Hepatocyte (in vitro differentiated cells): ENCODE results near the gene EIF3L. TPM values are rescaled to one million over a fixed set of nuclear protein-coding genes. Genes with fewer than 3 reads are reported as not detected.
A peak's percentile ranks its signal among the peaks of the same experiment; 100 is the strongest.

Experiments
- DNase-seq: peaks from one replicate; pipeline ENCODE4 v3.0.0-alpha.2; 2016; ENCODE audit warnings: low spot score
- H2AFZ ChIP-seq: fragments of 200-600 bp; sonication (generic); 2 replicates; pipeline ENCODE4 v1.6.0; 2016; ENCODE audit warnings: antibody characterized with exemption, mild to moderate bottlenecking
- H3K27ac ChIP-seq: fragments of 200-600 bp; sonication (generic); 2 replicates; pipeline ENCODE4 v1.5.1; 2016; ENCODE audit warnings: mild to moderate bottlenecking
- H3K27me3 ChIP-seq: fragments of 200-600 bp; sonication (generic); 2 replicates; pipeline ENCODE4 v1.6.1; 2016
- H3K36me3 ChIP-seq: fragments of 200-600 bp; sonication (generic); replicated peaks from 2 replicates; pipeline ENCODE4 v1.5.1; 2016; ENCODE audit warnings: low read depth; ENCODE audit not compliant: insufficient read depth
- H3K4me1 ChIP-seq: fragments of 200-600 bp; sonication (generic); 2 replicates; pipeline ENCODE4 v1.5.1; 2016; ENCODE audit warnings: mild to moderate bottlenecking, moderate library complexity; ENCODE audit not compliant: insufficient read depth
- H3K4me2 ChIP-seq: fragments of 200-600 bp; sonication (generic); 2 replicates; pipeline ENCODE4 v1.6.0; 2016
- H3K4me3 ChIP-seq: fragments of 200-600 bp; sonication (generic); 2 replicates; pipeline ENCODE4 v1.5.1; 2016; ENCODE audit warnings: mild to moderate bottlenecking
- H3K79me2 ChIP-seq: fragments of 200-600 bp; sonication (generic); 2 replicates; pipeline ENCODE4 v1.6.0; 2017; ENCODE audit warnings: mild to moderate bottlenecking
- H3K9me2 ChIP-seq: fragments of 200-600 bp; sonication (generic); replicated peaks from 2 replicates; pipeline ENCODE4 v1.6.0; 2017; ENCODE audit warnings: mild to moderate bottlenecking; ENCODE audit not compliant: insufficient read depth
- H3K9me3 ChIP-seq: fragments of 200-600 bp; sonication (generic); 2 replicates; pipeline ENCODE4 v1.5.1; 2016; ENCODE audit warnings: low read depth, mild to moderate bottlenecking
- H4K20me1 ChIP-seq: fragments of 200-600 bp; sonication (generic); 2 replicates; pipeline ENCODE4 v1.6.0; 2016; ENCODE audit warnings: mild to moderate bottlenecking; ENCODE audit not compliant: insufficient read depth, poor library complexity, severe bottlenecking
- CTCF ChIP-seq: fragments of 200-600 bp; sonication (generic); IDR thresholded peaks from 2 replicates; pipeline ENCODE4 v1.5.1; 2016; ENCODE audit warnings: antibody characterized with exemption, mild to moderate bottlenecking; ENCODE audit not compliant: poor library complexity
- EZH2 ChIP-seq: fragments of 200-600 bp; sonication (generic); IDR thresholded peaks from 2 replicates; pipeline ENCODE4 v1.6.1; 2016; ENCODE audit warnings: antibody characterized with exemption, mild to moderate bottlenecking, borderline replicate concordance
- EZH2phosphoT487 ChIP-seq: fragments of 200-600 bp; sonication (generic); IDR thresholded peaks from one replicate; pipeline ENCODE4 v1.6.1; 2018; ENCODE audit warnings: antibody characterized with exemption, mild to moderate bottlenecking, low read depth, moderate library complexity; ENCODE audit not compliant: unreplicated experiment, severe bottlenecking
- WGBS: methylation state at CpG from one replicate; pipeline ENCODE4 v1.1.6; 2016; ENCODE audit warnings: low lambda C conversion rate; ENCODE audit errors: missing lambda C conversion rate; 5-methylcytosine and 5-hydroxymethylcytosine counted together
- polyA plus RNA-seq: library from polyadenylated mRNA; unstranded; fragments of >200 nt; fragmentation: Nextera tagmentation; extraction: Ambion mirVana; gene quantifications from 2 replicates; pipeline ENCODE4 v1.2.1, GENCODE V29; 2016
- total RNA-seq: library from RNA; depleted of rRNA; stranded (reverse); fragments of >200 nt; gene quantifications from 2 replicates; pipeline ENCODE4 v1.2.3, GENCODE V29; 2014

Gene EIF3L
- total and polyA plus RNA-seq, 2 experiments from 2014 or later, result 172 to 365 TPM

GRCh38 chr22:37842015-37842793, 7.0 kb upstream of the EIF3L start:
- H3K79me2 ChIP-seq, result peaks cover 38% of the 10 kb centered on the region
- H3K4me2 ChIP-seq, result peak overlapping the region; percentile 89
- H3K27me3 ChIP-seq, result no peaks in the 10 kb centered on the region
- H3K4me1 ChIP-seq, result peaks cover 9% of the 10 kb centered on the region
- no peak overlapping the region for H3K4me3 ChIP-seq
- no peaks in the 10 kb centered on the region for H3K36me3 ChIP-seq
- peak overlapping the region; percentile 78 for H3K27ac ChIP-seq
- no peaks in the 10 kb centered on the region for H3K9me2 ChIP-seq
- 82% methylated on average over 10 of the region's 10 CpGs for WGBS
- no peak overlapping the region for H2AFZ ChIP-seq
- H3K9me3 ChIP-seq, result no peaks in the 10 kb centered on the region
- DNase-seq, result peak; percentile 67
- no peaks in the 10 kb centered on the region for H4K20me1 ChIP-seq
- TF ChIP-seq CTCF (no peak), EZH2 (no peak), EZH2phosphoT487 (no peak)

GRCh38 chr22:37843741-37844089, 5.5 kb upstream of the EIF3L start:
- Histone ChIP-seq H3K4me1 (peaks cover 14% of the 10 kb centered on the region), H3K9me2 (no peaks in the 10 kb centered on the region), H3K4me2 (peak overlapping the region; percentile 89), H3K27ac (peak overlapping the region; percentile 78), H3K36me3 (no peaks in the 10 kb centered on the region), H4K20me1 (no peaks in the 10 kb centered on the region), H3K9me3 (no peaks in the 10 kb centered on the region), H3K4me3 (peak overlapping the region; percentile 99), H3K27me3 (no peaks in the 10 kb centered on the region), H2AFZ (peak overlapping the region; percentile 8), H3K79me2 (peaks cover 47% of the 10 kb centered on the region)
- DNase-seq, result peak; percentile 75
- 4% methylated on average over 12 of the region's 46 CpGs for WGBS
- TF ChIP-seq CTCF, result no peak
- TF ChIP-seq EZH2phosphoT487, result no peak
- TF ChIP-seq EZH2, result no peak

- DNase-seq, result no peak
- H3K27ac ChIP-seq, result peak overlapping the region; percentile 67
Measured at GRCh38 chr22:37844904-37845329, 4.3 kb upstream of the EIF3L start.

GRCh38 chr22:37846433-37846832, 2.8 kb upstream of the EIF3L start:
- Histone ChIP-seq H3K4me3 (no peak overlapping the region), H3K36me3 (peaks cover 3% of the 10 kb centered on the region), H2AFZ (no peak overlapping the region), H3K27ac (no peak overlapping the region), H3K9me2 (no peaks in the 10 kb centered on the region), H4K20me1 (no peaks in the 10 kb centered on the region), H3K27me3 (no peaks in the 10 kb centered on the region), H3K4me2 (no peak overlapping the region), H3K9me3 (no peaks in the 10 kb centered on the region), H3K79me2 (peaks cover 49% of the 10 kb centered on the region), H3K4me1 (peaks cover 25% of the 10 kb centered on the region)
- no peak for TF ChIP-seq EZH2
- no peak for TF ChIP-seq EZH2phosphoT487
- no peak for TF ChIP-seq CTCF
- no peak for DNase-seq
- 100% methylated on average over 2 of the region's 2 CpGs for WGBS

More at GRCh38 chr22:37844904-37845329, 4.3 kb upstream of the EIF3L start:
- no peaks in the 10 kb centered on the region for H3K9me2 ChIP-seq
- 94% methylated on average over 6 of the region's 6 CpGs for WGBS
- H3K27me3 ChIP-seq, result no peaks in the 10 kb centered on the region
- peaks cover 47% of the 10 kb centered on the region for H3K79me2 ChIP-seq
- no peaks in the 10 kb centered on the region for H3K36me3 ChIP-seq
- peak overlapping the region; percentile 50 for H3K4me2 ChIP-seq
- peak overlapping the region; percentile 5 for H3K4me3 ChIP-seq
- TF ChIP-seq EZH2 (no peak), EZH2phosphoT487 (no peak)
- H3K9me3 ChIP-seq, result no peaks in the 10 kb centered on the region
- H3K4me1 ChIP-seq, result peaks cover 14% of the 10 kb centered on the region
- peak overlapping the region; percentile 15 for H2AFZ ChIP-seq
- no peaks in the 10 kb centered on the region for H4K20me1 ChIP-seq
